ENCODE results near the gene RAG1. TPM values are rescaled to one million over a fixed set of nuclear protein-coding genes. Genes with fewer than 3 reads are reported as not detected.

Gene RAG1
- total RNA-seq, 1 experiment from 2014 or later, result 0.90 TPM

GRCh38 chr11:36586543-36586942, 18.7 kb downstream of the RAG1 start:
- no peak overlapping the region for H3K4me3 Mint-ChIP-seq
- ChIA-PET POLR2A (no interaction called here), CTCF (no interaction called here)
- no peaks in the 10 kb centered on the region for H3K4me1 Mint-ChIP-seq
- TF ChIP-seq ZNF281 (CRISPR knock-in tag; IDR thresholded peaks at IDR 0.05) (no peak), ZBTB43 (CRISPR knock-in tag; IDR thresholded peaks at IDR 0.05) (no peak), USF2 (CRISPR knock-in tag; IDR thresholded peaks at IDR 0.05) (peak; percentile 50; the same call in 1 of the 2 replicates), ZNF512 (CRISPR knock-in tag; IDR thresholded peaks at IDR 0.05; ENCODE audit: borderline replicate concordance) (no peak), ZNF121 (CRISPR knock-in tag; IDR thresholded peaks at IDR 0.05) (no peak), TP53 (CRISPR knock-in tag; IDR thresholded peaks at IDR 0.05) (no peak)
- DNase-seq (ENCODE audit: low spot score) (no peak), ATAC-seq (no peak)
- peaks cover 97% of the 10 kb centered on the region for H3K9me3 Mint-ChIP-seq
- peaks cover 62% of the 10 kb centered on the region for H3K36me3 Mint-ChIP-seq
- H3K27me3 Mint-ChIP-seq (ENCODE audit: low read depth), result peaks cover 37% of the 10 kb centered on the region
- H3K27ac Mint-ChIP-seq, result no peak overlapping the region

GRCh38 chr11:36588099-36588498, 20.3 kb downstream of the RAG1 start:
- ChIA-PET POLR2A (no interaction called here), CTCF (no interaction called here)
- H3K4me1 Mint-ChIP-seq, result no peaks in the 10 kb centered on the region
- H3K4me3 Mint-ChIP-seq, result no peak overlapping the region
- DNase-seq (ENCODE audit: low spot score), result no peak
- H3K9me3 Mint-ChIP-seq, result peaks cover 91% of the 10 kb centered on the region
- peaks cover 63% of the 10 kb centered on the region for H3K36me3 Mint-ChIP-seq
- no peak overlapping the region for H3K27ac Mint-ChIP-seq
- H3K27me3 Mint-ChIP-seq (ENCODE audit: low read depth), result peaks cover 39% of the 10 kb centered on the region
- no peak for ATAC-seq
- no peak for TF ChIP-seq IRF2 (CRISPR knock-in tag; IDR thresholded peaks at IDR 0.05; ENCODE audit: borderline replicate concordance, low read depth)
- TF ChIP-seq ZNF317 (CRISPR knock-in tag; IDR thresholded peaks at IDR 0.05; ENCODE audit: borderline replicate concordance, low read depth), result no peak
- no peak for TF ChIP-seq FOXK1 (CRISPR knock-in tag; IDR thresholded peaks at IDR 0.05)
- no peak for TF ChIP-seq ATF6 (CRISPR knock-in tag; IDR thresholded peaks at IDR 0.05)
- no peak for TF ChIP-seq GABPB1 (CRISPR knock-in tag; IDR thresholded peaks at IDR 0.05)
- no peak for TF ChIP-seq SP1 (CRISPR knock-in tag; conservative IDR thresholded peaks at IDR 0.05)
- no peak for TF ChIP-seq IRF1 (CRISPR knock-in tag; IDR thresholded peaks at IDR 0.05)
- no peak for TF ChIP-seq ZBTB21 (CRISPR knock-in tag; IDR thresholded peaks at IDR 0.05; ENCODE audit: borderline replicate concordance)
- no peak for TF ChIP-seq ZSCAN18 (CRISPR knock-in tag; IDR thresholded peaks at IDR 0.05)
- no peak for TF ChIP-seq MXD4 (CRISPR knock-in tag; IDR thresholded peaks at IDR 0.05; ENCODE audit: borderline replicate concordance)
- no peak for TF ChIP-seq ZNF219 (CRISPR knock-in tag; IDR thresholded peaks at IDR 0.05; ENCODE audit: borderline replicate concordance)
- TF ChIP-seq ZNF138 (CRISPR knock-in tag; conservative IDR thresholded peaks at IDR 0.05), result no peak
- no peak for TF ChIP-seq E2F4 (CRISPR knock-in tag; IDR thresholded peaks at IDR 0.05; ENCODE audit: borderline replicate concordance, low read depth)
- no peak for TF ChIP-seq KAT7 (CRISPR knock-in tag; IDR thresholded peaks at IDR 0.05; ENCODE audit: borderline replicate concordance)
- no peak for TF ChIP-seq ZNF281 (CRISPR knock-in tag; IDR thresholded peaks at IDR 0.05)
